AG08396 (cell line): ENCODE measurements around the gene NEK3.
"Not testable (repeated sequence)": the region's sequence is repeated elsewhere in the genome, so short reads cannot be mapped to it uniquely, and the experiment has no call there.

Experiments used
- DNase-seq: peaks from one replicate; pipeline ENCODE4 v3.0.0; 2012; ENCODE audit warnings: low spot score, mixed read lengths

NEK3 gene

GRCh38 chr13:52118595-52118994 lies 40.8 kb downstream of the NEK3 start:
- DNase-seq: no peak

GRCh38 chr13:52118095-52118494 lies 41.3 kb downstream of the NEK3 start:
- no peak for DNase-seq

- DNase-seq: no peak
Measured at GRCh38 chr13:52112591-52112990, 46.8 kb downstream of the NEK3 start.

- DNase-seq: no peak
Measured at GRCh38 chr13:52109116-52109670, 50.2 kb downstream of the NEK3 start.

- no peak for DNase-seq
Measured at GRCh38 chr13:52105841-52106240, 53.6 kb downstream of the NEK3 start.

GRCh38 chr13:52104624-52105023 lies 54.8 kb downstream of the NEK3 start:
- DNase-seq: no peak

- no peak for DNase-seq
Measured at GRCh38 chr13:52103386-52103785, 56.0 kb downstream of the NEK3 start.

GRCh38 chr13:52102423-52102822 lies 57.0 kb downstream of the NEK3 start:
- not testable (repeated sequence) for DNase-seq

- no peak for DNase-seq
Measured at GRCh38 chr13:52097197-52097596, 62.2 kb downstream of the NEK3 start.

- no peak for DNase-seq
Measured at GRCh38 chr13:52096748-52097147, 62.6 kb downstream of the NEK3 start.

- DNase-seq: no peak
Measured at GRCh38 chr13:52096062-52096461, 63.3 kb downstream of the NEK3 start.

GRCh38 chr13:52092087-52092486 lies 67.3 kb downstream of the NEK3 start:
- no peak for DNase-seq

GRCh38 chr13:52091473-52091872 lies 67.9 kb downstream of the NEK3 start:
- DNase-seq: no peak

- peak; percentile 78 for DNase-seq
Measured at GRCh38 chr13:52085421-52085820, 74.0 kb downstream of the NEK3 start.

- not testable (repeated sequence) for DNase-seq
Measured at GRCh38 chr13:52084981-52085380, 74.4 kb downstream of the NEK3 start.
